ENCODE measurements around the gene ACOD1.
"Not testable (repeated sequence)": the region's sequence is repeated elsewhere in the genome, so short reads cannot be mapped to it uniquely, and the experiment has no call there.

The ACOD1 gene

DNA sequence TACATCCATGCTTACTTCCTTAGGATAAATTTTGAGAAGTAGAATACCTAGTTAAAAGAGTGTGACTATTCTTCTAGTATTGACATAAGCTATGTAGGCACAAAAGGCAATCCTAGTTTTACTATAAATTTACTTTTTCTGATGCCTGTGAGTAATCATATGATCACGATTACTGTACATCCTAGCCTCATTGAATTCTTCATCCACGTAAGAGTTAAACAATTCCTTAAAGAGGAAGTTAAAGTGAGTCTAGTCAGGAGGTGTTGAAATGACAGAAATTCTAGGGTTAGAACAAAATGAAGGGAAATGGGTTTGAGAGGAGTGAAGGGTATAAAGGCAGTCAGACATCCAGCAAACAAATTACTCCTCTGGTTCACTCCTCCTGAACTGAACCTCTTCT, at the start of gene ACOD1:
TSS of gene ACOD1 (plus strand) at position 363 of the 400 bp plus-strand sequence. CDS start 48 bp downstream, outside the sequence.
- no peaks in the 10 kb centered on the region for H3K27me3 ChIP-seq
- H3K9me3 ChIP-seq = 0 out of 2 replicates have a peak, but pooled peaks cover 3% of the 10 kb centered on the region
- H3K4me1 ChIP-seq = no peaks in the 10 kb centered on the region
- no peak within 1 kb of the TSS for H3K4me2 ChIP-seq
- H3K4me3 ChIP-seq = no peak within 1 kb of the TSS
- no peaks in the 10 kb centered on the region for H3K36me3 ChIP-seq
- H3K9ac ChIP-seq = no peak within 1 kb of the TSS
- no peaks in the 10 kb centered on the region for H4K20me1 ChIP-seq
- no peak for TF ChIP-seq Cebpa-rat (IDR thresholded peaks at IDR 0.05)
- H3K27ac ChIP-seq = no peak within 1 kb of the TSS

DNA sequence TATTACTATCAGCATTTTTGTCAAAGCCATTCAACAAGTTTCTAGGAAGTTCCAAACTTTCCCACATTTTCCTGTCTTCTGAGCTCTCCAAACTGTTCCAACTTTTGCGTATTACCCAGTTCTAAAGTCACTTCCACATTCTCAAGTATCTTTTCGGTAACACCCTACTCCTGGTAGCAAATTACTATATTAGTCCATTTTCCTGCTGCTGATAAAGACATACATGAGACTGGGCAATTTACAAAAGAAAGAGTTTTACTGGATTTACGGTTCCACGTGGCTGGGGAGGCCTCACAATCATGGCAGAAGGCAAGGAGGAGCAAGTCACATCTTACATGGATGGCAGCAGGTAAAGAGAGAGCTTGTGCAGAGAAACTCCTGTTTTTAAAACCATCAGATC, 49.2 kb upstream of the ACOD1 start:
- H3K9ac ChIP-seq, H3K27me3 ChIP-seq, H3K36me3 ChIP-seq, H4K20me1 ChIP-seq, H3K27ac ChIP-seq, H3K4me2 ChIP-seq, H3K4me3 ChIP-seq: not testable (repeated sequence)
- peaks cover 11% of the 10 kb centered on the region for H3K4me1 ChIP-seq
- H3K9me3 ChIP-seq = peaks cover 20% of the 10 kb centered on the region

- H3K27me3 ChIP-seq = no peaks in the 10 kb centered on the region
- no peak overlapping the region for H3K4me2 ChIP-seq
- H4K20me1 ChIP-seq = no peaks in the 10 kb centered on the region
- TF ChIP-seq Cebpa-rat (IDR thresholded peaks at IDR 0.05) = no peak
- H3K9ac ChIP-seq = no peak overlapping the region
- peaks cover 11% of the 10 kb centered on the region for H3K9me3 ChIP-seq
- no peaks in the 10 kb centered on the region for H3K36me3 ChIP-seq
- no peak overlapping the region for H3K27ac ChIP-seq
- H3K4me1 ChIP-seq = no peaks in the 10 kb centered on the region
- H3K4me3 ChIP-seq = no peak overlapping the region
Measured at GRCh38 chr13:76903544-76904162, 44.7 kb upstream of the ACOD1 start.

- Histone ChIP-seq H3K4me1 (peaks cover 6% of the 10 kb centered on the region), H3K9me3 (peaks cover 2% of the 10 kb centered on the region), H3K27me3 (no peaks in the 10 kb centered on the region), H4K20me1 (no peaks in the 10 kb centered on the region), H3K4me2 (no peak overlapping the region), H3K9ac (no peak overlapping the region), H3K27ac (no peak overlapping the region), H3K4me3 (no peak overlapping the region), H3K36me3 (no peaks in the 10 kb centered on the region)
- no peak for TF ChIP-seq Cebpa-rat (IDR thresholded peaks at IDR 0.05)
Measured at GRCh38 chr13:76904507-76904906, 43.8 kb upstream of the ACOD1 start.

DNA sequence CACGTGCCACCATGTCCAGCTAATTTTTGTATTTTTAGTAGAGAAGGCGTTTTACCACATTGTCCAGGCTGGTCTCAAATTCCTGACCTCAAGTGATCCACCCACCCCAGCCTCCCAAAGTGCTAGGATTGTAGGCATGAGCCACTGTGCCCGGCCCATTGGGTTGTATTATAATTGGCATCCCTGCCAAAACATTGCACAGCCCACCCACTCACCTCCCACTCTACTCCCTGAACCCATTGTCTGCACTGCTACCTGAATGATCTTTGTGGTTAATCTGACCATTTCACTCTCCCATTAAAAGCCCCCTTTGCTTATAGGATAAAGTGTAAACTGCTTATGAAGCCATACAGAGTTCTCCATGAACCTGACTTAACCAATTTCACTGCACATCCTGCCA, 35.8 kb upstream of the ACOD1 start:
- TF ChIP-seq Cebpa-rat (IDR thresholded peaks at IDR 0.05) = no peak
- no peaks in the 10 kb centered on the region for H4K20me1 ChIP-seq
- H3K9me3 ChIP-seq = no peaks in the 10 kb centered on the region
- no peaks in the 10 kb centered on the region for H3K36me3 ChIP-seq
- peaks cover 8% of the 10 kb centered on the region for H3K4me1 ChIP-seq
- H3K27ac ChIP-seq = no peak overlapping the region
- no peak overlapping the region for H3K4me2 ChIP-seq
- H3K27me3 ChIP-seq = no peaks in the 10 kb centered on the region
- H3K4me3 ChIP-seq = no peak overlapping the region
- no peak overlapping the region for H3K9ac ChIP-seq

DNA sequence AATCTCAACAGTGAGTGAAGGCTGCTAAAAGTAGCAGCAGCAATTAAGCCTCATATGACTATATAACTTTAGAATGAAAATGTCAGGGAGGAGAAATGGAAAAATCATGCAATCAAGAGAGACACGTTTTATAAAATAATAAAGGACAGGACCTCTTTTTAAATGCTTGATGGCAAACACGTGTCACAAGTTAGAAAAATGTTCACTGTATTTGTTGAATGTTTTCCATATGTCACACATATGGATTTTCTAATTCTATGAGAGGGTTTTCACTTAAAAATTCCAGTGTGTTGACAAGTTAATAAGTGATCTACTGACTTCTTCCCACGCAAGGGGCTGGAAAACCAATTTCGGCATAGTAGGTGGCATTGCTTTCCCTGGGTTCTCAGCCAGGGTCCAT, 34.4 kb upstream of the ACOD1 start:
- Histone ChIP-seq H4K20me1 (no peaks in the 10 kb centered on the region), H3K36me3 (no peaks in the 10 kb centered on the region), H3K4me2 (no peak overlapping the region), H3K9ac (no peak overlapping the region), H3K4me3 (no peak overlapping the region), H3K27me3 (no peaks in the 10 kb centered on the region), H3K4me1 (peaks cover 8% of the 10 kb centered on the region), H3K27ac (no peak overlapping the region), H3K9me3 (no peaks in the 10 kb centered on the region)
- no peak for TF ChIP-seq Cebpa-rat (IDR thresholded peaks at IDR 0.05)

DNA sequence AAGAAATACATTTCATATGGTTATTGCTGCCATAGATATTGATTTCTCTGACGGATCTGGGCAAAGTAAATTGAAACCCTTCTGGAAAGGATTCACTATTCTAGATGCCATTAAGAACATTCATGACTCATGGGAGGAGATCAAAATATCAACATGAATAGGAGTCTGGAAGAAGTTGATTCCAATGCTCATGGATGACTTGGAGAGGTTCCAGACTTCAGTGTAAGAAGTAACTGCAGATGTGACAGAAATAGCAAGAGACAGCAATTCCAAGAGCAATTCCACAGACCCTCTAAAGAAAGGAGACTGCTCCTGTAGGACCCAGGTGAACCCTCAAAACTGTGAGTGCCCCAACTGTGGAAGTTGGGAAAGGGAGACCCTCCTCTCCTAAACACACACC, 31.2 kb upstream of the ACOD1 start:
- Histone ChIP-seq H3K4me1 (no peaks in the 10 kb centered on the region), H3K9me3 (no peaks in the 10 kb centered on the region), H3K9ac (no peak overlapping the region), H3K36me3 (no peaks in the 10 kb centered on the region), H3K27ac (no peak overlapping the region), H4K20me1 (no peaks in the 10 kb centered on the region), H3K4me2 (no peak overlapping the region), H3K27me3 (no peaks in the 10 kb centered on the region), H3K4me3 (no peak overlapping the region)
- TF ChIP-seq Cebpa-rat (IDR thresholded peaks at IDR 0.05) = no peak

DNA sequence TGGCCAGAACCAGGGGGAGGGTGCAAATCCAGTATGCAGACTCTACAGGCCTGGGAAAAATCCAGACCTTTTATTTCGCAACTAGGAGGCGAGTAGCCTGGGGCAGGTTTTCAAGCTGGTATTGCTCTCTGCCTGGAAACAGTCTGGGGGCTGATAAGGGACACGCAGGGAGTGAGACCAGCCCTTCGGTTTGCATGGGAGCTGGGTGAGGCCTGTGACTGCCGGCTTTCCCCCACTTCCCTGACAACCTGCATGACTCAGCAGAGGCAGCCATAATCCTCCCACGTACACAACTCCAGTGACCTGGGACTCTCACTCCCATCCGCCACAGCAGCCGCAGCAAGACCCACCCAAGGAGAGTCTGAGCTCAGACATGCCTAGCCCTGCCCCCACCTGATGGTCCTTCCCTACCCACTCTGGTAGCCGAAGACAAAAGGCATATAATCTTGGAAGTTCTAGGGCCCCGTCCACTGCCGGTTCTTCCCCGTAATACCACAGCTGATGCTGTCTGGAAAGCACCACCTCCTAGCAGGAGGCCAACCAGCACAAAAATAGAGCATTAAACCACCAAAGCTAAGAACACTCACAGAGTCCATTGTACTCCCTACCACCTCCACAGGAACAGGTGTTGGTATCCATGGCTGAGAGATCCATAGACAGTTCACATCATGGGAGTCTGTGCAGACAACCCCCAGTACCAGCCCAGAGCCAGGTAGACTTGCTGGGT, 30.4 kb upstream of the ACOD1 start:
- H3K4me2 ChIP-seq, H3K27ac ChIP-seq: not testable (repeated sequence)

DNA sequence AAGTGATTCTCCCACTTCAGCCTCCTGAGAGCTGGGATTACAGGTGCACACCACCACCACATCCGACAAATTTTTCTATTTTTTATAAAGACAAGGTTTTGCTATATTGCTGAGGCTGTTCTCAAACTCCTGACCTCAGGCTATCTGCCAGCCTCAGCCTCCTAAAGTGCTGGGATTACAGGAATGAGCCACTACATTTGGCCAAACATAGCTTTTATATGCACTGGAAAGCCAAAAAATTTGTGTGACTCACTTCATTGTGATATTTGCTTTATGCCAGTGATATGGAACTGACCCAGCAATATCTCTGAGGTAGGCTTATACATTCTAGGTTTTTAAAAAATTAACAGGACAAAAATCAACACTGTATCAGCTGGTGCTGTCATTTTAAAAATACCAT, 26.8 kb upstream of the ACOD1 start:
- Histone ChIP-seq H3K27me3 (no peaks in the 10 kb centered on the region), H3K9me3 (no peaks in the 10 kb centered on the region), H3K9ac (no peak overlapping the region), H3K4me1 (no peaks in the 10 kb centered on the region), H3K4me3 (no peak overlapping the region), H3K4me2 (no peak overlapping the region), H3K27ac (no peak overlapping the region), H4K20me1 (no peaks in the 10 kb centered on the region), H3K36me3 (no peaks in the 10 kb centered on the region)
- TF ChIP-seq Cebpa-rat (IDR thresholded peaks at IDR 0.05) = no peak

More for the DNA sequence above, 30.4 kb upstream of the ACOD1 start:
- H3K4me1 ChIP-seq, H3K36me3 ChIP-seq, H3K9me3 ChIP-seq, H4K20me1 ChIP-seq, H3K27me3 ChIP-seq, H3K4me3 ChIP-seq, H3K9ac ChIP-seq: not testable (repeated sequence)

DNA sequence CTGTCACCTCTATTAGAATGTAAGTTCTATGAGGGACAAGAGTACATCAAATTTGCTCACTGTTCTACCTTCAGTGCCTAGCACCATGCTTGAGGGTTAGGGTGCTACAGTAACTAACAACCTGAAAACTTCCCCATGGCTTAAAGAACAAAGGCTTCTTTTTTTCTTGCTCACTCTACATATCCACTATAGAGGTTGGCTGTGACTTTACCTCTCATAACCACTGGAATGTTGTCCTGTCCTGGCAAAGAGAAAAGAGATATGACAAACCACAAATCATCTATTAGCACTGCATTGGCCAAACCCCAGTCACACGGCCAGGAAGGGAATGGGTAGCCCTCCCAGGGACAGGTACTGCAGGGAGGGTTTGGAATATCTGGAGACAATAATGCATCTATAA, 23.2 kb upstream of the ACOD1 start:
- Histone ChIP-seq H3K27me3 (no peaks in the 10 kb centered on the region), H3K4me1 (no peaks in the 10 kb centered on the region), H4K20me1 (no peaks in the 10 kb centered on the region), H3K9ac (no peak overlapping the region), H3K36me3 (no peaks in the 10 kb centered on the region), H3K27ac (no peak overlapping the region), H3K4me2 (no peak overlapping the region), H3K9me3 (no peaks in the 10 kb centered on the region), H3K4me3 (no peak overlapping the region)
- TF ChIP-seq Cebpa-rat (IDR thresholded peaks at IDR 0.05) = no peak
